ENCODE measurements around the gene CITED2. TPM values are rescaled to one million over a fixed set of nuclear protein-coding genes. Genes with fewer than 3 reads are reported as not detected.

CITED2 gene
- total and polyA plus RNA-seq, 2 of the 8 experiments (the other 6 are each of a cell fraction or from before 2014, with no cell fraction given), result 89.1 to 115 TPM

- H3K18ac ChIP-seq (ENCODE audit: extremely low read depth, low read length), result no peak overlapping the region
- no peak overlapping the region for H3K9ac ChIP-seq (replicated peaks in 1 of 4; ENCODE audit: extremely low read depth in 1 of 4, low read depth in 3 of 4, low read length in 3 of 4)
- FAIRE-seq, result no peak
- H3K4me1 ChIP-seq (replicated peaks in 1 of 4; ENCODE audit: control insufficient read depth in 3 of 4, insufficient read depth in 4 of 4, low read length in 3 of 4), result peaks cover 0 to 8% (median 1%) of the 10 kb centered on the region in 4 experiments; a peak in 3 of 7 replicates
- ChIA-PET CTCF (ENCODE audit: partially characterized antibody) (interaction anchor here (1.2 kb wide), 1 partner anchor 20 kb away, joined by 3 read pairs; no protein-coding TSS in a partner anchor), POLR2A (ENCODE audit: partially characterized antibody) (interaction anchor here (1.0 to 5.4 kb wide), 2 partner anchors 24 to 27 kb away, joined by 3 to 34 read pairs; partner anchors contain the start of gene CITED2)
- H2BK12ac ChIP-seq (ENCODE audit: low read depth, low read length), result no peak overlapping the region
- H2BK15ac ChIP-seq (ENCODE audit: low read length), result no peak overlapping the region
- no peak overlapping the region for H3K27ac ChIP-seq (ENCODE audit: low read depth, low read length)
- H4K5ac ChIP-seq (ENCODE audit: insufficient read length, low read depth, low read length), result no peak overlapping the region
- H3K79me2 ChIP-seq (ENCODE audit: control insufficient read depth in 1 of 2, insufficient read depth in 2 of 2, low read length in 2 of 2), result no peaks in the 10 kb centered on the region
- H2BK120ac ChIP-seq (replicated peaks; ENCODE audit: low read depth, low read length), result no peak overlapping the region
- no peak overlapping the region for H2BK5ac ChIP-seq (ENCODE audit: low read depth, low read length)
- no peak overlapping the region for H3K56ac ChIP-seq (replicated peaks; ENCODE audit: insufficient read length, low read depth, low read length)
- no peak overlapping the region for H3K23ac ChIP-seq (ENCODE audit: insufficient read length)
- no peak overlapping the region for H2AK5ac ChIP-seq (ENCODE audit: low read depth, low read length)
- WGBS, 2 experiments (ENCODE audit: extremely low coverage in 1 of 2, insufficient coverage in 1 of 2, insufficient read length in 1 of 2, insufficient replicate concordance in 2 of 2, low coverage in 1 of 2, low lambda C conversion rate in 2 of 2, missing lambda C conversion rate in 1 of 2), result 80% methylated on average over 1 of the region's 1 CpG; no CpG with 5 or more reads in 1 of the 2 experiments
- no peak overlapping the region for H3K4me2 ChIP-seq (ENCODE audit: insufficient read depth in 1 of 2, low read depth in 2 of 2, low read length in 2 of 2)
- H4K8ac ChIP-seq (ENCODE audit: extremely low read depth, insufficient read depth, low read length), result no peak overlapping the region
- H3K23me2 ChIP-seq (ENCODE audit: low read depth, low read length), result peaks cover 2% of the 10 kb centered on the region; the same call in 1 of the 2 replicates
- H3K4ac ChIP-seq (replicated peaks; ENCODE audit: insufficient read length, low read depth, low read length), result no peak overlapping the region
- no peak overlapping the region for H3K4me3 ChIP-seq (ENCODE audit: extremely low read depth in 1 of 4, insufficient read depth in 2 of 4, low read depth in 3 of 4, low read length in 4 of 4)
- peaks cover 0 to 2% of the 10 kb centered on the region in 2 experiments for H4K20me1 ChIP-seq (replicated peaks in 1 of 2; ENCODE audit: control insufficient read depth in 1 of 2, insufficient read depth in 2 of 2, low read length in 2 of 2)
- no peaks in the 10 kb centered on the region; a peak in 1 of 4 replicates for H3K9me3 ChIP-seq (ENCODE audit: insufficient read depth in 2 of 2, low read depth in 1 of 2, low read length in 1 of 2)
- DNase-seq (ENCODE audit: low read depth in 1 of 2, low spot score in 2 of 2), result no peak
- no peak overlapping the region for H2AFZ ChIP-seq (ENCODE audit: low read length)
- no peaks in the 10 kb centered on the region for H3K36me3 ChIP-seq (ENCODE audit: control insufficient read depth in 2 of 4, insufficient read depth in 4 of 4, low read length in 3 of 4)
- H2BK20ac ChIP-seq (ENCODE audit: low read length), result no peak overlapping the region
- H4K91ac ChIP-seq (replicated peaks; ENCODE audit: insufficient read length, low read length), result no peak overlapping the region
- peaks cover 18 to 45% (median 34%) of the 10 kb centered on the region in 4 experiments for H3K27me3 ChIP-seq (replicated peaks in 1 of 4; ENCODE audit: control insufficient read depth in 3 of 4, extremely low read depth in 1 of 4, insufficient read depth in 3 of 4, low read length in 3 of 4)
- no peaks in the 10 kb centered on the region for H3K79me1 ChIP-seq (ENCODE audit: low read depth, low read length)
- no peak overlapping the region for H3K14ac ChIP-seq (ENCODE audit: insufficient read length)
- no peak for TF ChIP-seq TAF1 (IDR thresholded peaks at IDR 0.05; ENCODE audit: low read depth, low read length)
- TF ChIP-seq GABPA (IDR thresholded peaks at IDR 0.05; ENCODE audit: borderline replicate concordance, insufficient read depth, low read length), result no peak
- no peak for TF ChIP-seq RFX5 (IDR thresholded peaks at IDR 0.05; ENCODE audit: borderline replicate concordance, low read depth, low read length)
- no peak for TF ChIP-seq MAX (IDR thresholded peaks at IDR 0.05)
- no peak for TF ChIP-seq CEBPB (IDR thresholded peaks at IDR 0.05; ENCODE audit: low read depth, low read length)
- TF ChIP-seq PHF8 (conservative IDR thresholded peaks at IDR 0.05; ENCODE audit: low read depth, low read length), result no peak
- TF ChIP-seq TBP (IDR thresholded peaks at IDR 0.05; ENCODE audit: low read depth, low read length), result no peak
- no peak for TF ChIP-seq MAFK (IDR thresholded peaks at IDR 0.05; ENCODE audit: low read depth, low read length)
- no peak for TF ChIP-seq TEAD4 (IDR thresholded peaks at IDR 0.05; ENCODE audit: low read depth, low read length)
- no peak for TF ChIP-seq CTBP2 (IDR thresholded peaks at IDR 0.05; ENCODE audit: borderline replicate concordance, insufficient read depth, insufficient read length, low read length)
- no peak for TF ChIP-seq SP2 (IDR thresholded peaks at IDR 0.05; ENCODE audit: low read length)
- no peak for TF ChIP-seq HDAC2 (IDR thresholded peaks at IDR 0.05; ENCODE audit: borderline replicate concordance in 1 of 2, low read depth in 2 of 2, low read length in 2 of 2)
- TF ChIP-seq RBBP5 (IDR thresholded peaks at IDR 0.05; ENCODE audit: borderline replicate concordance, low read depth, low read length), result no peak
- no peak for TF ChIP-seq SIRT6 (IDR thresholded peaks at IDR 0.05; ENCODE audit: low read length)
- TF ChIP-seq BACH1 (IDR thresholded peaks at IDR 0.05; ENCODE audit: low read length), result no peak
Observed at GRCh38 chr6:139398658-139399057, 24.2 kb upstream of the CITED2 start.
